Testis (tissue), 2 donors: Measurements from ENCODE around the gene SCAP.

Source experiments
- POLR2A ChIP-seq: fragments of 450-650 bp; IDR thresholded peaks from one replicate; pipeline ENCODE4 v1.6.1; 2017; ENCODE audit warnings: antibody characterized with exemption, mild to moderate bottlenecking, moderate library complexity
- TF ChIP-seq, protein P1 (sequence below), 3 experiments: fragments of 450-650 bp in 2 of 3; fragments of 200-600 bp in 1 of 3; sonication (generic) in 1 of 3; IDR thresholded peaks; one replicate each; pipeline ENCODE4 v1.5.1; 2016 to 2019; ENCODE audit warnings: antibody characterized with exemption in 3 of 3, mild to moderate bottlenecking in 2 of 3, moderate library complexity in 1 of 3

DNA sequence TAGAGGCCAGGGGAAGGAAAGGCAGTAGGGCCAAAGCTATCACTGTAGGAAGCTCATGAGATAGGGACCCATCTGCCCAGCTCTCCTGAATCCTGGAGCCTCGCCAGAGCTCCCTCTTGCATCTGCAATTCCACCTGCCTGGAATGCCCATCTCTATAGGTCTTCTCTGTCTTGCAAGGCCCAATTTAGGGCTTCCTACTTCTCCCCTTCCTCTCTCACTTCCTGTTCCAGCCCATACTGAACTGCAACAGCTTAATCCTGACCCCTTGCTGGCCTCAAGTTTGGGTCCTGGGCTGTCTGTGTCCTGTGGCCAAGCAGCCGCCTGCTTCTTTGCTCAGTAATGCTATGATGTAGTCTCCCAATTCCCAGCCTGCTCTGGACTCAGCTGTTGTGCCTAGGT is 98.6 kb downstream of the SCAP start:
- TF ChIP-seq, protein P1, sequence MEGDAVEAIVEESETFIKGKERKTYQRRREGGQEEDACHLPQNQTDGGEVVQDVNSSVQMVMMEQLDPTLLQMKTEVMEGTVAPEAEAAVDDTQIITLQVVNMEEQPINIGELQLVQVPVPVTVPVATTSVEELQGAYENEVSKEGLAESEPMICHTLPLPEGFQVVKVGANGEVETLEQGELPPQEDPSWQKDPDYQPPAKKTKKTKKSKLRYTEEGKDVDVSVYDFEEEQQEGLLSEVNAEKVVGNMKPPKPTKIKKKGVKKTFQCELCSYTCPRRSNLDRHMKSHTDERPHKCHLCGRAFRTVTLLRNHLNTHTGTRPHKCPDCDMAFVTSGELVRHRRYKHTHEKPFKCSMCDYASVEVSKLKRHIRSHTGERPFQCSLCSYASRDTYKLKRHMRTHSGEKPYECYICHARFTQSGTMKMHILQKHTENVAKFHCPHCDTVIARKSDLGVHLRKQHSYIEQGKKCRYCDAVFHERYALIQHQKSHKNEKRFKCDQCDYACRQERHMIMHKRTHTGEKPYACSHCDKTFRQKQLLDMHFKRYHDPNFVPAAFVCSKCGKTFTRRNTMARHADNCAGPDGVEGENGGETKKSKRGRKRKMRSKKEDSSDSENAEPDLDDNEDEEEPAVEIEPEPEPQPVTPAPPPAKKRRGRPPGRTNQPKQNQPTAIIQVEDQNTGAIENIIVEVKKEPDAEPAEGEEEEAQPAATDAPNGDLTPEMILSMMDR (IDR thresholded peaks at IDR 0.05): no peak
- TF ChIP-seq POLR2A: no peak
